HG02588 (cell line): ENCODE results near the gene STARD10.

Experiments
- ATAC-seq: cut with Tn5 transposase; IDR thresholded peaks from one replicate; pipeline ENCODE4 v1.9.1; 2021; ENCODE audit warnings: mild to moderate bottlenecking, moderate library complexity; ENCODE audit not compliant: unreplicated experiment

Gene STARD10

DNA sequence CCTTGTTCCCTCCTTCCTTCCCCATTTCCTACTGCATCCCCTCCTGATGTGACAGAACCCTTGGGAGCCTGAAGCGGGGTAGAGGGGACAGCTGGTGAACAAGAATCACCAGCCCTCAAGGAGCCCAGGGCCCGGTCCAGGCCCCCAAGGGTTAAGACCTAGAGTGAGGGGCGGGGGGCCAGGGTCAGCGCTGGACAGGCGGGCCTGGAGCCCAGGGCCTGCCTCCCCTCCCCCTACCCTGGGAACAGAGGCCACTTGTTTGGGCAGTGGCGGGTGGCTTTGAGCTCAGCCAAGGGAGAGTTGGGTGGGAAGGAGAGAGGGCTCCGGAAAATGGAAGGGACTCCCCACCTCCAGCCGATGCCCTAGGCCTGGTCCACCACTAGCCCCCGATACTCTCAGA lies 43.8 kb downstream of the STARD10 start:
- no peak for ATAC-seq

DNA sequence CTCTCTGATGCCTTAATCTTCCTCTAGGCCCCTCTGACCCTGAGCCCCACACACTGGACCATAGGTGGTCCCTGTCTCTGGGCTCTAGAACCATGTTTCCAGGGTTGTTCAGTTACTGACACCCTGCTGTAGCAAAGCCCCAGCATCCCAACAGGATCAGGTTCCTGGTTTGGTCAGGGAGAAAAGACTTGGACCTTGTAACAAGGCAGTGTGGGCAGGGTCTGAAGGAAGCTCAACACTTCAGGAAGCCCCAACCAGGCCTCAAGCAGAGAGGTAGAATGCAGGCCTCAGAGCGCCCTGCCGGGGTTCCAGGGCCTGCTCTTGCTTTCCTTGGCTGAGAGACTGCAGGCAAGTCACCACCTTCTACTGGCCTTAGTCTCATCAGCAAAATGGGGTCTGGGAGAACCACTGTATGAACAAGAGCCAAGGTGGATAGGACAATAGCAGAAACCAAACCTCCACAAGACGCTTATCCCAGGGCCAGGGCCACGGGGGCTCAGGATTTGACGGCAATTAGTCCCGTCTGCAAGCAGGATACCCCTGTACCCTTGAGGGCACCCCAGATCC lies 46.5 kb downstream of the STARD10 start:
- ATAC-seq, result no peak

DNA sequence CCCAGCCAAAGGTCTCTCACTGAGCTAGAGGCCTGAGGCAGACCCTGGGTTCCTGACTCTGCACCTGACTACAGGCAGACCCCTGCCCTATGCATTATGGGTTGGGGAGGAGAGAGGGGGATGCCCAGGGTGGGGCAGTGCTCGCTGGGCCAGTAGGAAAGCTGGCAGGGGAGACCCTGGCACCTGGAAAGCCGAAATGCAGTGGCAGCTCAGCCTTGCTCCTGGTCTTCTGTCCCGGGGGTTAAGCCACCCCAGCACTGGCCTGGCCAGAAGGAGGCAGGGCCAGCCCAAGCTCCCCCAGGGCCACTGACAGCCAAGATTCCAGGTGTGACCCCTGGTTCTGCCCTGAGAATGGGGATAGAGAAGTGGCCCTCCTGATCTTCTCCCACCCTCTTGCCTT lies 47.0 kb downstream of the STARD10 start:
- ATAC-seq, result no peak

DNA sequence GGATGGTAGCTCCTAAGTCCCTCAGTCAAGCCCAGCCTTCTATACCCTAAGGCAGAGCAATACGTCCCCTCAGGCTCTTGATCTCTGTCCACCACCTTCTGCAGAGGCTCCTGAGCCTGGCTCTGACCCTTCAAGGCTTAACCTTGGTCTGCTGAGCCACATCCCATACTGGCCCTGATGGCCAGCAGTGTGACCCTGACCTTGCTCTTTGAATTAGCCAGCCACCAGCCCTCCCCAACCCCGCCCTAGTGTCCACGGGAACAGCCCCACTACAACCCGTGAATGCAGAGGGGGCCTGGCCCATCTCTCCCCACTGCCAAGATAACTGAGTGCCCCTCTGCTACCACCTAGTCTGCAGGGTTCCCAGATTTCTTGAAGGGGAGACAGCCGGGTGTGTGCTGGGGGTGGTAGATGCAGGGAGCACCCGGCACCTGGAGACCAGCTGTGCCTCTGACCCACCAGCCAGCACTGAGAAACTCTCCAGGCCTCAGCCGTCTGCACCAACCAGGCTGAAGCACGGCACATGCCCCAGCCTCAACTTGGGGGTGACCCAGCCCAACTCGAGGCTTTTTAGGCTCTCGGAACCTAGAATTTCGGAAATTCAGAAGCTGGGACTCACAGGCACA lies 47.8 kb downstream of the STARD10 start:
- ATAC-seq, result no peak

DNA sequence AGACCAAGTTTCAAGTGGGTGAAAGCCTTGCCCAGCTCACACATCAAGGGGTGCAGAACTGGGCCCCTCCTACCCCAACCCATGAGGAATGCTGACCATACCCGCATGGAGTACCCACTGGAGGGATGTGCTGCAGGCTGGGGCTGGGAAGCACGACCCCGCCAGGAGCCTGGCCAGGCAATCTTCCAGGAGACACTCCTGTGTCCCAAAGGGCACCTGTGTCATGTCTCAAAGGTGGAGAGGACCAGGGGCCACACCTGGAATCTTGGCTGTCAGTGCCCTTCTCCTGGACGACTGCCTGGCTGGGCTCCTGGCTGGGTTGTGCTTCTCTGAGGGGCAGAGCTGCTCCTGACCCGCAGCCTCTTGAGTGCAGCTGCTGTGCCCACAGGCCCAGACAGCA lies 48.3 kb downstream of the STARD10 start:
- no peak for ATAC-seq

DNA sequence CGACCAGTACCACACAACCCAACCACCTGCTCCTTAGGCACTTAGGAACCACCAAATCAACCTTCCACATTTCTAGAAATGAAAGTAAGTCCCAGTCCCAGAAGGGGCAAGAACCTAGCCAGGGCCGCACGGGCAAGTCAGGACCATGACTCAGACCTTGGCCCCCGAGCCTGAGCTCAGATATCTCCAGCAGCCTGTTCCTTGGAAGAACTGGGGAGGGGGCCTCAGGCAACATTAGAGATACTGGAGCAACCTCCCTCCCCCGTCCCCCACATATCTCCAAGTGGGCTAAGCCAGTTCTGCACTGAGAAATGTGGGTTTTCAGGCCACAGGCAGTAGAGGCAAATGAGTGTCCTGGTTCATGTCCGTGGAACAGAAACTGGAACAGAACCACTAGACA lies 49.4 kb downstream of the STARD10 start:
- no peak for ATAC-seq

DNA sequence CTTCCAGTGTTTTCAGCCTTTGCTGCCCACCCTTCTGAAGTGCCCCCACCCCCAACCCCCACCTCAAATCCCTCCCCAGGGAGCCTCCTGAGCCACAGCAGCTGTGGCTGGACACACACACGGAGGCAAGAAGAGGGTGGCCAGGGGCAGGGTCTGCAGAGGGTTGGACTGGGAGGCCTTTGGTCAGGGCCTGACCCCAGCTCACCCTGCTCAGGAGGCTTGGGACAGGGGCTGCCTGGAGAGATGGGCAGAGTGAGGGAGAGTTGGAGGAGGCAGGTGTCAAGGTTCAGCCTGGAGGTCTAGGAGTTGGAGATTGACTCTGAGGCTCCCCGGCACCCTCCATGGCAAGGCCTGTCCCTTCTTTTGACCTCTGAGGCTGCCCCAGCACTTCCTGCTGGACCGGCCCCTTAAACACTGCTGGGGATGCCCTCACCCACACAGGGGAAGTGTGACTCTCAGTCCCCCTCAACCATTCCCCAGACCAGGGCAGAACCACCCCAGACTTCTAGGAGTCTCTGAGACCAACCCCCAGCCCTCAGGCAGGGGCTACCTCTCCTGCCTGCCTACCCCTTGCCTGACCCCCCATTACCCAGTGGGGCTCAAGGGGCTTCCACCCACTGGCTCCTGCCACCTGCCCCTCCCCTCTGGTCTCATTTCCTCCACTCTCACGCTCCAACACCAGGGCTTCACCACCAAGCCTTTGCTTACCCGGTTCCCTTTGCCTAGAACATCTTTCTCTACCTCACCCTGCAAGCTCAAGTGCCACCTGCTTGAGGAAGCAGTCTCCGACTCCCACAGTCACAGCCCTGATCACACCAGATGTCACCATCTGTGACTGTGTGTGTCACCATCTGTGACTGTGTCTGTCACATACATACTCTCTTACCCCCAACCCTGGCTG lies 50.3 kb downstream of the STARD10 start:
- ATAC-seq, result no peak

DNA sequence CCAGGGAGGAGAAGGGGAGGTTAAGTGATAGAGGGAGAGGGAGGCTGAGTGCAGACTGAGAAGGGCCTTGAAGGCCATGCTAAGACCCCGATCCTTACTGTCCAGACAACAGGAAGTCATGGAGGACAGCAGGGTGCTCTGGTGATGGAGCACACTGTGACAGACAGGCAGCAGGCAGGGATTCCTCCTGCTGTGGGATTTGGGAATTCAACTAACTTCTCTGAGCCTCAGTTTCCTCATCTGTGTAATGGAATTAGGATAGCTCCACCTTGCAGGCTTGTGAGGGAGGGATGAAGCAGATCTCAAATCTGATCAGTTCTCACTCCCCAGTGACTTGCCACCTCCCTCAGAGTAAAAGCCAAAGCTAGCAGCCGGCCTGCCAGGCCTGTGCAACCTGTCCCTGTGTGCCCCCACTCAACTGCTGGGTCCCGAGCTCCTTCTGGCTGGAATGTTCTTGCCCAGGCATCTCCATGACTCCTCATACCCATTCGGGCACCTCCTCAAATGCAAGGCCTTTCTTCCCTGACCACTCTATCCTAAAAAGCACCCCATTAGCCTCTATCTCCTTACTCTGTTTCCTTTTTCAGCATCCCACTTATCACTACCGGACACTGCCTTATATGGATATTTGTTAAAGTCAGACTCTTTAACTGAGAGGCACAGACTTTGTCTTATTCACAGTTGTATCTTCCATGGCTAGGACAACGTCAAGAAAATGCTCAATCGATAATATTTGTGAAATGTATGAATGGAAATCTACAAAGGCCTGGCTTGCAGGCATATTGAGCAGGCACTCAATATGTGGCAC lies 51.1 kb downstream of the STARD10 start:
- no peak for ATAC-seq

DNA sequence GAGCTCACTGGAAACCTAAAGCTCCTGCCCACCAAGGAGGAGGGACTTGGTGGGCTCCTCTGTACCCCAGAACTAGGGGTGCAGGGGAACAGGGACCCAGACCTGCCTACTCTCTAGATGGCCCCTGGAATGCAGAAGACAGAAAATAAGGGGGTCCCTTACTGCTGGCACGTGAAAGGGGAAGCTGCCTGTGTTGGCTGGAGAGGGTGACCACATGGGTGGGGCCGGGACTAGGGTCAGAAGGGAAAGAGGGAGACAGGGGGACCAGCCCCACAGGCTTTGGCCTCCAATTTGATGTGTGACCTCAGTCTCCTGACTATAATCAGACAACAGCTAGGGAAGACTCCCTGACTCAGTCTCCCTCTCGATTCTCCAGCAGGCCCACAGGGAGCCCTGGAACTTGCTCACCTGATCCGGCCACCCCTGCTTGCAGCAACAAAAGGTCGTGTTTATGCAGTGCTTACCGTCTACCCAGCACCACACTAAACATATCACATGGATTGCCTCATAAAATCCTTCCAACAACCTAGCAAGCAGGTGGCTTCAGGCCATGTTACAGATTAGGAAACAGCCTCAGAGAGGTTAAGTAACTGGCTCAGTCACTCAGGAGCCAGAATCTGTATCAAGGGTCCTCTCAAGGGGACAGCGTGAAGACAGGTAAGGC lies 51.9 kb downstream of the STARD10 start:
- ATAC-seq, result no peak

DNA sequence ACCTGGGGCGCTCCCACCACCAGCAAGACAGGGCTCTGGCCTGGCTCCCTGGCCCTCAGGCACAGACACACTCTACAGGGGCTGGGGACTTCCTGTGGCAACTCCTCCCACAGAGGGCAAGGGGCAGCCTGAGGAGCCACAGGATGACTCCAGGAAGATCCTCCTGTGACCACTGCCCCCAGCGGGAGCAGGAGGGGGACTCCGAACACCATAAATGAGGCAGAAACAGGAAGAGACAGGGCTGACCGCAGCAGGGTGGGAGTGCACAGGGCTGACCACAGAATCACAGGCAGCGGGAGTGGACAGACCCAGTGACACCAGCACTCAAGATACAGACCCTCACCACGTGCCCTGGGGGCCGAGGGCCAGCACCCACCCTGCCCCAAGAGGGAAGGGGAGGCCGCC lies 52.4 kb downstream of the STARD10 start:
- no peak for ATAC-seq

DNA sequence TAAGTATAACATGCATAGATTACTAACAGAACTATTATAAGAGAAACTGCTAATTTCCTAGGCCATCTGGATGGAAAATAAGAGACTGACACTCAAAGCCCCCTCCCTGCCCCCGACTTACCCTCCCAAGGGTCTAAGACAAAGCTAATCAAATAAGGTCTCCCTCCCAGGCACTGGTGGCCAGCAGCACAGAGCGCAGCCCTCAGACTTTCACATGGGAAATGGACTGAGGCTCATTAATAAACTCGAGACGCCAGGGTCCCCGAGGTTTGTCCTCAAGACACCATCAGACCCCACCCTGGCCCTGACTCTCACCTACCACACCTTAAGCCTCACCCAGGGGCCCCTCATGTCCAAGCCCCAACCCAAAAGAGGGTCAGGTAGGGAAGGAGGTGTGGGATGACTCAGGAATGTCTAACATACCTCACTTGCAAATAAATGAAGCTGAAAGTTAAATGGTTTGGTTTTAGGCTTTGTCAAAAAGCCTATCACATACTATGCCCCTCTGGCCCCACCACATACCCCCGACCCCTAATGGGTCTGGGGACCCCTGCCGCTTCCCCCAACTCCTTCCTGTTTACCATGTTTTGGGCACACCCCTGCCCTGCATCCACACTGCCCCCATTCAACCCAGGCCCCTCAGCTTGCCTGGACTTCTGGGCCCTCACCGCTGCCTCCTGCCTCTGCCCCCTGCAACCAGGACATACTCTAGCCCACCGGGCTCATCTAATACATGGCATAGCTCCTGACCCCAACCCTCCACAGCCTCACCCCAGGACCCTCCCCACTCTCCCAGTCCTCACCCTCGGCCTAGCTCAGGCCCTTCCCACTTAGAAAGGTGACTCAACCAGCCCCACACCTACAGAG lies 53.1 kb downstream of the STARD10 start:
- ATAC-seq, result no peak

DNA sequence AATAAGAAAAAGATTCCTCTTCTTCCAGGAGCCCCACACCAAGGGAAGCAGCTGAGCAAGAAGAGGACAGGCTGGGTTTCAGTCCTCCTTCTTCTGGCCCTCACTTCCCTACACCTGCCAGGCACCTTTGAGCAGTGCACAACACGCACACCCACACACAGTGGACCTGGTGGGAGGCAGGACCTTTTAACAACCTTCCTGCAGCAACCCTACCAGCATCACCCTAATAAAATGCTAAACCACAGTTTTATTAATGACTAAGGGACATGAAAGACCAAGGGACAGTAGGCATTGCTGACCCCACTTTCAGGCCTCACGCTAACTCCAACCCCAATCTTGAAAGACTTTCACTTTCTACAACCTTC lies 53.8 kb downstream of the STARD10 start:
- ATAC-seq, result no peak

DNA sequence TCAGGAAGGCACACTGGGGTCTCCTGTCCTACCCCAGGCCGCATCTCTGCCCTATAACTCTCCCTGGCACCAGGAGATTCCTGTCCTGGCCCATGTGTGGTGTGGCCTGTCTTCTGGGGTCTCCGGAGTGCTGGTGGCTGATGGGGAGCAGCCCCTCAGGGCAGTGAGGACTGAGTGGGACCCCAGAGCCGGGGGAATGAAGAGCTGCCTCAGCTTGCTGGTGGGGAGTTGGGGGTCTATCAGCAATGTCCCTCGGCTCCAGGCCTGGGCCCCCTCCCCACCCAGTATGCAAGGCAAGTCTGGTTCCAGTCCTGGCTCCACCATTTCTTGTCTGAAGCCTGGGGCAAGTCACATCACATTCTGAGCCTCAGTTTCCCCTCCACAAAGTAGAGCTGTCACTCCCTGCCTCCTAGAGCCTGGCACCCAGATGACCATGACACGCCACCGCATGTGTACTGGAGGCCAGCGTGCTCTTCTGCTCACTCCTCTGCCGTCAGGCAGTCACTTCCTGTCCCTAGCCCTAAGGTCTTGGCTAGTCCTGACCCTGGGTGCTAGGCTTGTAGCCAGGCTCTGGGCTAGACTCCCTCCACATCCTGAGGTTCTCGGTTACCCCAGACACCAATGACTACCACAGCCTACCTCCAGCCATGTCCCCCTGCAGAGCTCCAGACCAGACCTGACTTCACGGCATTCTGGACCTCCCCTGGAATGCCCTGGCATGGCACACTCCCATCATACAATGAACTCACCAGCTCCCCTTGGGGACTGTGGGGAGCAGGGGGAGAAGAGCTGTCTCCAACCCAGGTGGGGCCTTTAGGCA lies 54.4 kb downstream of the STARD10 start:
- no peak for ATAC-seq

DNA sequence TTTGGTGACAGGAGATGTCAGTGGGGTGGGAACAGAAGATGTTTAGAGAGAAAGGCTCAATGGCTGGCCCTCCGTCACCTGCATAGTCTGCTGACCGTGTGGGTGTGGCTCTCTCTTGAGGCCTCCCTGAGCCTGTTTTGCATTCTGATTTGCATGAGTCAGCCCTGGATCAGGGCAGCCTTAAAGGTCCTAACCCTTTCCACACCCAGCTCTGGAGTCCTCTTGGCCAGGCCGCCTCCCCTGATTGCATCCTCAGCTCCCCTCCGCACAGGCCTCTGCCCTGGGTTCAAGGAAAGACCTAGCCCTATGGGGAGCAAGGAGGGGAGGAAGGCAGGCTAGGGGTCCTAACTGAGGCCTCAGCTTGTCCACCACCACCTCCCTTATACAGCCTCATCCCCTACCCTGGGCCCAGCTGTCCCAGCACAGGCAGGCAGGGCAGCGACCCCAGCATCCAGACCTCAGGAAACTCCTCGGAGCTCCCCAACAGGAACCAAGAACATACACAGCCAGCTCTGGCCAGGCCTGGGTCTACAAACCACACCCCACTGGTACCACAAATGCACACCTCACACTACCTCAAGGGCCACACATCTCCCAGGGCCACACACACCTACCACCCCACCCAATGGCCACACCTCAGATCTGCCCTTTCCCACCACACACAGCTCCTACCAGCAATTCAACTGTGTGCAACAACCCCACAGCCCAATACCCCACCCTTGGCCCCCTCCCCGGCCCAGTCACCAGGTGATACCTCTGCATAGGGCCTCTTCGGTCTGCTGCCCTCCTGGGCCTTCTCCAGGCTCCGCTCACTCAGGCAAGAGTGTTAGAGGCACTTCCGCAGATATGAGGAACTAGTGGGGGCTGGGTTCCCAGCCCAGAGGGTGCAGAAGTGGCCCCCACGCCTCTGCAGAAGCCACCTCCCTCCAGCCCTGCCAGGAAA lies 55.4 kb downstream of the STARD10 start:
- no peak for ATAC-seq

DNA sequence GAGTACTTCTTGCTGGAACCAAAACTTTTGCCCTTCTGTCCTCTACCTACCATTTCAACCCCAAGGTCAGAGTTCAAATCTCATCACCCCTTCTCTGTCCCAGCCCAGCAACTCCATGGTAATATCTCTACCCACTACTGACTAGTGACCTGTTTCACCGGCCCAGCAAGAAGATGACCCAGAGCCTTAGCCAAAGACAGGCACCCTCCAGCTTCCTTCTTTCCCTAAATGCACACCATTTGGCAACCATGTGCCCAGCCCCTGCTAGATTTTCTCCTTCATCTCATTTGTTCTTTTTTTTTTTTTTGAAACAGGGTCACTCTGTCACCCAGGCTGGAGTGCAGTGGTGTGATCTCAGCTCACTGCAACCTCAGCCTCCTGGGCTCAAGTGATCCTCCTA lies 56.5 kb downstream of the STARD10 start:
- ATAC-seq, result no peak

DNA sequence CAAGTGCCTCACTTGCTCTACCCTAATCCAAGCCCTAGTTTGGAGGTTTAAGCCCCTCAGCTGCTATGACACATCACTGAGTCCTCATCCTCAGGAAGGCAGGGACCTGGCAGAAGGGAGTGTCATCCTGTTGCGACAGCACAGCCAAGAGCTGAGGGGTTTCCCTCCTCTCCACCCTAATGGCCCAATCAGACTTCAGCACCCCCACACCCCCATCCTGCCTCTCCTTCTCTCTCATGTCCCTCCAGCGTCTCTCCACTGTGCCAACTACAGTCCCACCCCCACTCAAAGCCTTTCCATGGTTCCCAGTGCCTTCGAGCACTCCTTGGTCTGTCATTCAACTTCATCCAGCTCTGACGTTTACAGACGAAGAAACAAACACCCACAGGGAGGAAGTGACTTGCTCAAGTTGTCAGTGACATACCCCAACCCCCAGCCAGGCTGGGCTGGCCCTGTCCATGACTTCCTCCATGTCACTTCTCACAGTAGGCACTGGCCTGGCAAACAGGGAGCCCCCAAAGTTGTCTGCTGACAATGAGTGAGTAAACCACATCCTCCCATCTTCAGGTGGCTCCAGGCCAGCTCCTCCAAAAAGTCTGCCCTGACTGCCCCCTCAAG lies 57.3 kb downstream of the STARD10 start:
- ATAC-seq, result no peak

DNA sequence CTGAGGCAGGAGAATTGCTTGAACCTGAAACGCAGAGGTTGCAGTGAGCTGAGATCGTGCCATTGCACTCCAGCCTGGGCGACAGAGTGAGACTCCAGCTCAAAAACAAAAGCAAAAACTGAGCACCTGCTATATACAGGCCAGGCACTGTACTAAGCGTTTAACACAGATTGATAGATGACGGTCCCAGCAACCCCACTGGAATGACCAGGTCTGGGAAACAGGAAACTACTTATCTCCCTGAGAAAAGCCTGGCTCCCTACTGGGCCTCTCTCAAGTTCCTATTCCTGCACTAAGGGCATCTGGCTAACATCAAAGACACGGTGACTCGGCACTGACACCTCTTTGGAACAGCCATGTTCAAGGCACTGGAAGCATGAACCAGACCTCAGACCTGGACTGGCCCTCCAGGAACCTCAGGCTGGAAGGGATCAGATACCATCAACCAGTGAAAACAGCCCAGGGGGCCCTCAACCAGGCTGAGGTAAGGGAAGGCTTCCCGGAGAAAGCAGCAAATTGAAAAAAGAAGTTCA lies 58.3 kb downstream of the STARD10 start:
- no peak for ATAC-seq
